Tibial nerve (tissue), 4 donors: ENCODE data around the gene ABI1. TPM values are rescaled to one million over a fixed set of nuclear protein-coding genes. Genes with fewer than 3 reads are reported as not detected.

ENCODE experiments used
- DNase-seq, 2 donors: peaks; one replicate each; pipeline ENCODE4 v3.0.0-alpha.2; 2019; ENCODE audit warnings: low spot score in 2 of 2
- H3K27ac ChIP-seq, 4 donors: fragments of 200-600 bp; sonication (generic) in 3 of 4; one replicate each; pipeline ENCODE4 v1.5.1; 2017 to 2019; ENCODE audit warnings: mild to moderate bottlenecking in 1 of 4
- H3K27me3 ChIP-seq, 2 donors: fragments of 200-600 bp; sonication (generic) in 1 of 2; one replicate each; pipeline versions ENCODE4 v1.5.1 to v1.6.0; 2017 to 2019
- H3K36me3 ChIP-seq, 3 donors: fragments of 200-600 bp; sonication (generic); one replicate each; pipeline ENCODE4 v1.5.1; 2018 to 2019
- H3K4me1 ChIP-seq, 4 donors: fragments of 200-600 bp; sonication (generic) in 3 of 4; one replicate each; pipeline ENCODE4 v1.5.1; 2017 to 2019
- H3K4me3 ChIP-seq, 4 donors: fragments of 200-600 bp; sonication (generic) in 3 of 4; one replicate each; pipeline ENCODE4 v1.5.1; 2017 to 2019; ENCODE audit warnings: mild to moderate bottlenecking in 1 of 4, moderate library complexity in 1 of 4
- H3K9me3 ChIP-seq, 4 donors: fragments of 200-600 bp; sonication (generic) in 3 of 4; one replicate each; pipeline ENCODE4 v1.5.1; 2017 to 2019
- EP300 ChIP-seq, 2 donors: sonication (generic); formaldehyde crosslinking; IDR thresholded peaks; one replicate each; pipeline ENCODE4 v1.6.1; 2017; ENCODE audit warnings: antibody characterized with exemption in 2 of 2, mild to moderate bottlenecking in 1 of 2
- POLR2A ChIP-seq, 2 donors: fragments of 450-650 bp; IDR thresholded peaks; one replicate each; pipeline ENCODE4 v1.6.1; 2017; ENCODE audit warnings: antibody characterized with exemption in 2 of 2, mild to moderate bottlenecking in 2 of 2, moderate library complexity in 2 of 2
- WGBS, 2 donors: methylation state at CpG; one replicate each; pipeline ENCODE4 v1.1.5; 2018; 5-methylcytosine and 5-hydroxymethylcytosine counted together
- total RNA-seq, 4 donors: library from RNA; depleted of rRNA; stranded (reverse); fragments of >200 nt; gene quantifications; one replicate each; pipeline ENCODE4 v1.1.0, GENCODE V29; 2016
- TF ChIP-seq, protein P1 (sequence below), 5 experiments: fragments of 200-600 bp in 3 of 5; fragments of 450-650 bp in 2 of 5; sonication (generic) in 3 of 5; IDR thresholded peaks; one replicate each; pipeline ENCODE4 v1.5.1; 2016 to 2019; ENCODE audit warnings: antibody characterized with exemption in 5 of 5, mild to moderate bottlenecking in 3 of 5, moderate library complexity in 2 of 5

ABI1 gene
- total RNA-seq, 4 donors from 2014 or later, result 25.9 to 32.1 (median 29.9) TPM

DNA sequence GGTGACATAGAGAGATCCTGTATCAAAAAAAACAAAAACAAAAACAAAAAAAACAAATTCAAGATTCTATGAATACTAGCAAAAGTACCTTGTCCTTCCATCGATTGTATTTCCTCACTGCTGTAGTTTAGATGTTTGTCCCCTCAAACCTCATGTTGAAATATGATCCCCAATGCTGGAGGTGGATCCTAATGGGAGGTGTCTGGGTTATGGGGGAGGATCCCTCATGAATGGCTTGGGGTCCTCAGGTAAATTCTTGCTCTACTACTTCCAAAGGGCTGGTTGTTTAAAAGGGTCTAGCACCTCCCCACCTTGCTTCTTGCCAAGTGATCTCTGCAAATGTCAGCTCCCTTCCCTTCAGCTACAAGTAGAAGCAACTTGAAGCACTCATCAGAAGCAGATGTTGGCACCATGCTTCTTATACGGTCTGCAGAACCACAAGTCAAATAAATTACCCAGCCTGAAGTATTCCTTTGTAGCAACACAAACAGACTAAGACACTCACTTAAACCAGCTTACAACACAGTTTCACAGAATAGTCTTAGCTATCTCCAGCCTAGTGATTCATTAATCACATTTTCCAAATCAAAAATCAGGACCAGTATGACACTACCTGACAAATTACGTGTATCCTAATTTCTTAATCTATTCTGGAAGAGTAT is 20.7 kb downstream of the ABI1 start:
- H3K27ac ChIP-seq, result no peak overlapping the region
- no peak for DNase-seq
- no peaks in the 10 kb centered on the region for H3K36me3 ChIP-seq
- H3K4me1 ChIP-seq, result peaks cover 0 to 34% (median 4%) of the 10 kb centered on the region in 4 donors
- no peaks in the 10 kb centered on the region for H3K9me3 ChIP-seq
- WGBS, 2 donors, result 53 to 57% methylated on average over 3 of the region's 3 CpGs
- H3K27me3 ChIP-seq, result no peaks in the 10 kb centered on the region
- H3K4me3 ChIP-seq, result no peak overlapping the region
- TF ChIP-seq, protein P1, sequence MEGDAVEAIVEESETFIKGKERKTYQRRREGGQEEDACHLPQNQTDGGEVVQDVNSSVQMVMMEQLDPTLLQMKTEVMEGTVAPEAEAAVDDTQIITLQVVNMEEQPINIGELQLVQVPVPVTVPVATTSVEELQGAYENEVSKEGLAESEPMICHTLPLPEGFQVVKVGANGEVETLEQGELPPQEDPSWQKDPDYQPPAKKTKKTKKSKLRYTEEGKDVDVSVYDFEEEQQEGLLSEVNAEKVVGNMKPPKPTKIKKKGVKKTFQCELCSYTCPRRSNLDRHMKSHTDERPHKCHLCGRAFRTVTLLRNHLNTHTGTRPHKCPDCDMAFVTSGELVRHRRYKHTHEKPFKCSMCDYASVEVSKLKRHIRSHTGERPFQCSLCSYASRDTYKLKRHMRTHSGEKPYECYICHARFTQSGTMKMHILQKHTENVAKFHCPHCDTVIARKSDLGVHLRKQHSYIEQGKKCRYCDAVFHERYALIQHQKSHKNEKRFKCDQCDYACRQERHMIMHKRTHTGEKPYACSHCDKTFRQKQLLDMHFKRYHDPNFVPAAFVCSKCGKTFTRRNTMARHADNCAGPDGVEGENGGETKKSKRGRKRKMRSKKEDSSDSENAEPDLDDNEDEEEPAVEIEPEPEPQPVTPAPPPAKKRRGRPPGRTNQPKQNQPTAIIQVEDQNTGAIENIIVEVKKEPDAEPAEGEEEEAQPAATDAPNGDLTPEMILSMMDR (IDR thresholded peaks at IDR 0.05), result no peak

DNA sequence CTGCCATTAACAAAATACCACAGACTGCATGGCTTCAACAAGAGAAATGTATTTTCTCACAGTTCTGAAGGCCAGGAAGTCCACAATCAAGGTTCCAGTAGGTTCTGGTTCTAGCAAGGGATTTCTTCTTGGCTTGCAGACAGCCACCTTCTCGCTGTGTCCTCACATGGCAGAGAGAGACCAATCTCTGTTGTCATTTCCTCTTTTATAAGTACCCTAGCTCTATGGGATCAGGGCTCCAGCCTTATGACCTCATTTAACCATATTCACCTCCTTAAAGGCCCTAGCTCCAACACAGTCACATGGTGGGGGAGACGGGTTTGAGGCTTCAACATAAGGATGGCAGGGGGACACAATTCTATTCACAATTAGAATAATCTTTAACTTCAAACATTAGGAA is 23.6 kb downstream of the ABI1 start:
- H3K27ac ChIP-seq, result no peak overlapping the region
- peaks cover 0 to 38% (median 4%) of the 10 kb centered on the region in 4 donors for H3K4me1 ChIP-seq
- H3K27me3 ChIP-seq, result no peaks in the 10 kb centered on the region
- DNase-seq, result no peak
- TF ChIP-seq POLR2A (IDR thresholded peaks at IDR 0.05) (no peak), EP300 (IDR thresholded peaks at IDR 0.05) (no peak)
- TF ChIP-seq, protein P1 (IDR thresholded peaks at IDR 0.05), result no peak
- no peaks in the 10 kb centered on the region for H3K36me3 ChIP-seq
- WGBS, 2 donors, result 56 to 79% methylated on average over 2 of the region's 2 CpGs
- H3K4me3 ChIP-seq, result no peak overlapping the region
- H3K9me3 ChIP-seq, result no peaks in the 10 kb centered on the region

DNA sequence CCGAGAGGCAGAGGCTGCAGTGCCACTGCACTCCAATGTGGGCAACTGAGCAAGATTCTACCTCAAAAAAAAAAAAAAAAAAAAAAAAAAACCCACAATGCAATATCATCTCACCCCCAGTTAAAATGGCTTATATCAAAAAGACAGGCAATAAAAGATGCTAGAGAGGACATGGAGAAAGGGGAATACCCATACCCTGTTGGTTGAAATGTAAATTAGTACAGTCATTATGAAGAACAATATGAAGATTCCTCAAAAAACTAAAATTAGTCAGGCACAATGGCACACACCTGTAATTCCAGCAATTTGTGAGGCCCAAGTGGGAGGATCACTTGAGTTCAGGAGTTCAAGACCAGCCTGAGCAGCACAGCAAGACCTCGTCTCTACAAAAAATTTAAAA is 25.7 kb downstream of the ABI1 start:
- no peak overlapping the region for H3K4me3 ChIP-seq
- TF ChIP-seq EP300 (IDR thresholded peaks at IDR 0.05) (no peak), POLR2A (IDR thresholded peaks at IDR 0.05) (no peak)
- TF ChIP-seq, protein P1 (IDR thresholded peaks at IDR 0.05), result no peak
- DNase-seq, result no peak
- H3K36me3 ChIP-seq, result no peaks in the 10 kb centered on the region
- no peak overlapping the region for H3K27ac ChIP-seq
- H3K27me3 ChIP-seq, result no peaks in the 10 kb centered on the region
- peaks cover 0 to 26% (median 4%) of the 10 kb centered on the region in 4 donors for H3K4me1 ChIP-seq
- no peaks in the 10 kb centered on the region for H3K9me3 ChIP-seq
- whole genome bisulfite sequencing, 2 donors, result 96 to 97% methylated on average over 2 of the region's 2 CpGs

DNA sequence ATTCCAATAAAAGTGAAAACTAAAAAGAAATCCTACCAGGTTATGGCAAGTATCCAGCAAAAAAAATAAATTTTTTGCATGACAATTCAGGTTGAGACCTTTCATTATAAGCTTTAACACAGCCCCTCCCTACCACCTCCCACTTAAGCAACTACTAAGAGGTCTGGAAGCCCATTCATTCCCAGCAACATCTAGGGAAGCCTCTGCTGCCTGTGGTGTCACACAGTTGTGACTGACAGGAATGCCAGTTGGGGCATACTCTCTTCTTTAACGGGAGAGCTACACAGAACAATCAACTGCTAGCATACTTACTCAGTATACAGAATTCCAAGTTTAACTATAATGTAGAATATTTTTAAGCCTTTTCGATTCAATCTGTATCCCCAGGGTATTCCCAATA is 27.8 kb downstream of the ABI1 start:
- H3K27me3 ChIP-seq, result no peaks in the 10 kb centered on the region
- H3K4me3 ChIP-seq, result no peak overlapping the region
- H3K9me3 ChIP-seq, result no peaks in the 10 kb centered on the region
- DNase-seq, result no peak
- TF ChIP-seq POLR2A (IDR thresholded peaks at IDR 0.05) (no peak), EP300 (IDR thresholded peaks at IDR 0.05) (no peak)
- TF ChIP-seq, protein P1 (IDR thresholded peaks at IDR 0.05), result no peak
- no peaks in the 10 kb centered on the region for H3K36me3 ChIP-seq
- WGBS, 2 donors, result 42 to 61% methylated on average over 2 of the region's 2 CpGs
- H3K27ac ChIP-seq, result no peak overlapping the region
- peaks cover 0 to 23% (median 4%) of the 10 kb centered on the region in 4 donors for H3K4me1 ChIP-seq

DNA sequence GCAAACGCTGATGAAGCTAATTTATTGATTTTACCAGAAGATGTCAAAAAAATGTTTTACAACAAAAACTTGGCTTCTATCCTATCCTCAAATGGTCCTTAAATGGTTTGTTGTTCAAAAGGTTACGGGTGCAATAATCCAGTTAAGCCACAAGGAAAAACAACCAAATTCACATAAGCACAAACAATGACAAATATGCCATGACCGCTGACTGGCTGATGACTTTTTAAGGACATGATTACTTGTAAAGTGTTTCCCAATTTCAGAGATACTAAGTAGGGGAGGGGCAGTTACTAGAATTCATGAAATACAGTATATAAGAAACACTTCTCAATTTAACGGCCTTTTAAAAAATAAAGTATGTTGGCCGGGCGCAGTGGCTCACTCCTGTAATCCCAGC is 28.8 kb downstream of the ABI1 start:
- peaks cover 0 to 23% (median 4%) of the 10 kb centered on the region in 4 donors for H3K4me1 ChIP-seq
- H3K9me3 ChIP-seq, result no peaks in the 10 kb centered on the region
- TF ChIP-seq POLR2A (IDR thresholded peaks at IDR 0.05), result no peak
- TF ChIP-seq, protein P1 (IDR thresholded peaks at IDR 0.05), result no peak
- TF ChIP-seq EP300 (IDR thresholded peaks at IDR 0.05), result no peak
- WGBS, 2 donors, result 66 to 70% methylated on average over 6 of the region's 6 CpGs
- no peak for DNase-seq
- no peaks in the 10 kb centered on the region for H3K36me3 ChIP-seq
- H3K27me3 ChIP-seq, result no peaks in the 10 kb centered on the region
- no peak overlapping the region for H3K27ac ChIP-seq
- no peak overlapping the region for H3K4me3 ChIP-seq
